HepG2 (cell line): ENCODE results near the gene TTC28. TPM values are rescaled to one million over a fixed set of nuclear protein-coding genes. Genes with fewer than 3 reads are reported as not detected.

ENCODE experiments used
- ATAC-seq: fragments of 200-7000 bp; cut with Tn5 transposase; 3 replicates; pipeline ENCODE4 v1.9.1; 2020; ENCODE audit warnings: mild to moderate bottlenecking, moderate library complexity
- BruUV-seq: library from RNA; stranded (reverse); fragments of 400-500 nt; replicated peaks from 2 replicates; lab custom pipeline; 2021; lab: Mats Ljungman, UMichigan
- CTCF ChIA-PET: fragments of 300-600 bp; formaldehyde crosslinking; extraction: SDS; loops from one replicate; lab custom pipeline; 2021; ENCODE audit warnings: low total read pairs, inconsistent platforms, low intra/inter-chr PET ratio; lab: Yijun Ruan, JAX
- POLR2A ChIA-PET: fragments of 350-600 bp; sonication (Branson Sonifier 250); formaldehyde crosslinking; loops from one replicate; lab custom pipeline; 2020; ENCODE audit warnings: antibody characterized with exemption, inconsistent platforms; lab: Yijun Ruan, JAX
- DNase-seq: peaks from one replicate; pipeline ENCODE4 v3.0.0-alpha.2; 2015; ENCODE audit warnings: low spot score
- FAIRE-seq: peaks from 3 replicates; lab custom pipeline; 2011; peaks lifted over from hg19 to GRCh38; lab: Jason Lieb, UNC
- H2AFZ ChIP-seq: one replicate; pipeline ENCODE4 v1.6.1; 2011; ENCODE audit warnings: low read length, inconsistent platforms
- H3K27ac ChIP-seq: fragments of 300-600 bp; 3 replicates; pipeline ENCODE4 v1.8.0; 2011; ENCODE audit warnings: mixed run types, mild to moderate bottlenecking, mixed read lengths, low read length, inconsistent platforms; ENCODE audit not compliant: insufficient read depth; ENCODE audit errors: extremely low read length
- H3K27me3 ChIP-seq, 2 experiments: fragments of 200-600 bp in 1 of 2; 2 replicates in 1 of 2; 3 replicates in 1 of 2; pipeline versions ENCODE4 v1.6.0 to v1.8.0; 2011; ENCODE audit warnings: low read length in 2 of 2, mild to moderate bottlenecking in 2 of 2, moderate library complexity in 2 of 2, inconsistent platforms in 1 of 2; ENCODE audit not compliant: insufficient read depth in 2 of 2, control insufficient read depth in 1 of 2
- H3K36me3 ChIP-seq, 2 experiments: fragments of 200-600 bp in 1 of 2; replicated peaks in 1 of 2; 2 replicates in 1 of 2; 3 replicates in 1 of 2; pipeline versions ENCODE4 v1.5.1 to v1.8.0; 2011; ENCODE audit warnings: low read length in 2 of 2, inconsistent platforms in 1 of 2; ENCODE audit not compliant: insufficient read depth in 2 of 2, control insufficient read depth in 1 of 2
- H3K4me1 ChIP-seq: 2 replicates; pipeline ENCODE4 v1.5.1; 2012; ENCODE audit warnings: low read length, inconsistent platforms; ENCODE audit not compliant: insufficient read depth
- H3K4me2 ChIP-seq: 2 replicates; pipeline ENCODE4 v1.6.0; 2011; ENCODE audit warnings: low read depth, low read length, inconsistent platforms
- H3K4me3 ChIP-seq, 3 experiments: fragments of 200-600 bp in 1 of 3; sonication (generic), shearing (Covaris generic) in 1 of 3; replicated peaks in 1 of 3; 2 replicates each; pipeline ENCODE4 v1.5.1; 2011 to 2016; ENCODE audit warnings: low read length in 3 of 3, inconsistent platforms in 2 of 3, low read depth in 2 of 3, mild to moderate bottlenecking in 2 of 3, control low read depth in 1 of 3, mixed read lengths in 1 of 3; ENCODE audit not compliant: insufficient read depth in 1 of 3
- H3K79me2 ChIP-seq: one replicate; pipeline ENCODE4 v1.6.1; 2011; ENCODE audit warnings: low read length, inconsistent platforms; ENCODE audit not compliant: insufficient read depth
- H3K9ac ChIP-seq: 2 replicates; pipeline ENCODE4 v1.6.0; 2011; ENCODE audit warnings: mild to moderate bottlenecking, low read depth, low read length, inconsistent platforms; ENCODE audit not compliant: insufficient read depth
- H3K9me3 ChIP-seq: 2 replicates; pipeline ENCODE4 v1.5.1; 2012; ENCODE audit warnings: mild to moderate bottlenecking, low read length
- H4K20me1 ChIP-seq: 2 replicates; pipeline ENCODE4 v1.6.0; 2011; ENCODE audit warnings: inconsistent platforms, mild to moderate bottlenecking, low read length, moderate library complexity; ENCODE audit not compliant: insufficient read depth
- ETV5 ChIP-seq: IDR thresholded peaks from 2 replicates; pipeline ENCODE4 v1.6.1; 2018; ENCODE audit warnings: missing biosample characterization, missing genetic modification reagents, inconsistent platforms, borderline replicate concordance
- GATAD2A ChIP-seq: IDR thresholded peaks from 2 replicates; pipeline ENCODE4 v1.6.1; 2016
- MTA1 ChIP-seq: sonication (generic); formaldehyde crosslinking; IDR thresholded peaks from 2 replicates; pipeline ENCODE4 v1.4.0; 2020; ENCODE audit warnings: missing genetic modification reagents, mild to moderate bottlenecking, borderline replicate concordance
- NCOR1 ChIP-seq: fragments of 200-600 bp; sonication (generic); IDR thresholded peaks from 2 replicates; pipeline ENCODE4 v1.7.0; 2017; ENCODE audit warnings: antibody characterized with exemption, low read length, borderline replicate concordance
- NKX3-1 ChIP-seq: sonication (generic); formaldehyde crosslinking; IDR thresholded peaks from 2 replicates; pipeline ENCODE4 v1.5.0; 2020; ENCODE audit warnings: missing genetic modification reagents
- ZC3H4 ChIP-seq: sonication (generic); formaldehyde crosslinking; IDR thresholded peaks from 2 replicates; pipeline ENCODE4 v1.4.0; 2020; ENCODE audit warnings: missing genetic modification reagents, borderline replicate concordance
- ZNF101 ChIP-seq: sonication (generic); formaldehyde crosslinking; IDR thresholded peaks from 2 replicates; pipeline ENCODE4 v1.4.0; 2020; ENCODE audit warnings: mild to moderate bottlenecking, low read depth, missing genetic modification reagents, borderline replicate concordance
- ZNF225 ChIP-seq: sonication (generic); formaldehyde crosslinking; IDR thresholded peaks from 2 replicates; pipeline ENCODE4 v1.4.0; 2020; ENCODE audit warnings: mild to moderate bottlenecking, missing genetic modification reagents
- ZNF232 ChIP-seq: sonication (generic); formaldehyde crosslinking; IDR thresholded peaks from 2 replicates; pipeline ENCODE4 v1.4.0; 2020; ENCODE audit warnings: missing genetic modification reagents, borderline replicate concordance
- ZNF619 ChIP-seq: sonication (generic); formaldehyde crosslinking; IDR thresholded peaks from 2 replicates; pipeline ENCODE4 v1.4.0; 2020; ENCODE audit warnings: mild to moderate bottlenecking, missing genetic modification reagents
- ZNF792 ChIP-seq: IDR thresholded peaks from 2 replicates; pipeline ENCODE4 v1.6.1; 2016
- ZNF891 ChIP-seq: sonication (generic); formaldehyde crosslinking; IDR thresholded peaks from 2 replicates; pipeline ENCODE4 v1.5.0; 2020; ENCODE audit warnings: mild to moderate bottlenecking, missing genetic modification reagents
- ZSCAN9 ChIP-seq: IDR thresholded peaks from 2 replicates; pipeline ENCODE4 v1.6.1; 2016; ENCODE audit warnings: borderline replicate concordance
- WGBS: methylation state at CpG from one replicate; pipeline ENCODE4 v1.1.6; 2017; ENCODE audit warnings: low lambda C conversion rate; 5-methylcytosine and 5-hydroxymethylcytosine counted together
- in situ Hi-C: cut with HindIII; loops from 2 replicates; pipeline ENCODE4 v1.10.0; 2017; ENCODE audit warnings: low pct_unique_long_range_greater_than_20kb; ENCODE audit not compliant: extremely low pct_ligation_motif_present
- intact Hi-C: fragments of 100-400 bp; cut with micrococcal nuclease; formaldehyde crosslinking; loops from one replicate; pipeline ENCODE4 v1.10.0; 2022; ENCODE audit not compliant: unreplicated experiment
- polyA plus RNA-seq, 8 experiments: library from polyadenylated mRNA; depleted of rRNA in 3 of 8; stranded (reverse) in 7 of 8; unstranded in 1 of 8; fragments of >200 nt; fragmentation: Illumina TruSeq in 4 of 8; extraction: Trizol in 4 of 8; gene quantifications; 2 replicates each; pipeline versions ENCODE4 v1.2.1 to v1.2.3, GENCODE V29; 2011 to 2016; ENCODE audit warnings: low read depth in 4 of 8, missing spikeins in 1 of 8, mixed read lengths in 1 of 8; ENCODE audit not compliant: insufficient read depth in 1 of 8
- total RNA-seq, 5 experiments: library from RNA; depleted of rRNA; stranded (reverse); fragments of >200 nt; fragmentation: Illumina TruSeq; extraction: Trizol; gene quantifications; 2 replicates each; pipeline ENCODE4 v1.2.3, GENCODE V29; 2016; ENCODE audit warnings: low read depth in 1 of 5
- TF ChIP-seq, protein P1 (sequence below): sonication (generic); formaldehyde crosslinking; IDR thresholded peaks from 2 replicates; pipeline ENCODE4 v1.4.0; 2020; ENCODE audit warnings: missing genetic modification reagents
- TF ChIP-seq, protein P2 (sequence below): sonication (generic); formaldehyde crosslinking; IDR thresholded peaks from 2 replicates; pipeline ENCODE4 v1.5.0; 2020; ENCODE audit warnings: missing genetic modification reagents
- TF ChIP-seq, protein P3 (sequence below): sonication (generic); formaldehyde crosslinking; IDR thresholded peaks from 2 replicates; pipeline ENCODE4 v1.5.0; 2020; ENCODE audit warnings: mild to moderate bottlenecking, missing genetic modification reagents, borderline replicate concordance
- TF ChIP-seq, protein P4 (sequence below): sonication (generic); formaldehyde crosslinking; IDR thresholded peaks from 2 replicates; pipeline ENCODE4 v1.5.0; 2020; ENCODE audit warnings: mild to moderate bottlenecking, missing genetic modification reagents
- TF ChIP-seq, protein P5 (sequence below): sonication (generic); formaldehyde crosslinking; IDR thresholded peaks from 2 replicates; pipeline ENCODE4 v1.4.0; 2020; ENCODE audit warnings: mild to moderate bottlenecking, missing genetic modification reagents

The TTC28 gene
- total and polyA plus RNA-seq, 2 of the 13 experiments (the other 11 are each of a cell fraction or from before 2014, with no cell fraction given), result 4.2 to 13.1 TPM

DNA sequence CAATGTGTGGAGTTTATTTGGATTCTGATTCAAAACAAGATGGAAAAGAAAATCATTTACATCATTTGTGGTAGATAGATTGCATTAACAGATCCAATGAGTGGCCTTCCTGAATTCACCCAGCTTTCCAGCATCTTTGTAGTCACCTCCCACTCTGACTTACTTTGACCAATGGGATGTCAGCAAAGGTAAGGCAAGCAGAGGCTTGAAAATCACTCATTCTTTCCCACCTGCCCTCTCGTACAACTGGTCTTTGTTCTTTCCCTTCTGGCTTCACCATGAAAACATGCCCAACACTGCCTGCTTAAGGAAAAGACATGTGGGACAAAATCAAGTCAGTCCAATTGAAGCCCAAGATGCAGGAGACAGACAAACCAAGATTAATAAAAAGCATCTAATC lies 202.1 kb downstream of the TTC28 start:
- no peak for DNase-seq
- CTCF ChIA-PET, result no interaction called here
- Histone ChIP-seq H3K9ac (no peak overlapping the region), H3K27ac (no peak overlapping the region), H3K4me3 (no peak overlapping the region), H3K9me3 (no peaks in the 10 kb centered on the region), H3K79me2 (no peaks in the 10 kb centered on the region)
- intact Hi-C loops, result no loop called here
- TF ChIP-seq NKX3-1 (CRISPR knock-in tag) (no peak), ZNF792 (CRISPR knock-in tag) (no peak), ZNF891 (CRISPR knock-in tag) (no peak), ZSCAN9 (no peak), ZNF619 (CRISPR knock-in tag) (no peak), ETV5 (CRISPR knock-in tag) (no peak), ZNF225 (CRISPR knock-in tag) (no peak), MTA1 (CRISPR knock-in tag) (no peak), ZNF101 (CRISPR knock-in tag) (no peak), ZC3H4 (CRISPR knock-in tag) (no peak), NCOR1 (no peak), GATAD2A (CRISPR knock-in tag) (no peak), ZNF232 (CRISPR knock-in tag) (no peak)
- TF ChIP-seq, protein P1, sequence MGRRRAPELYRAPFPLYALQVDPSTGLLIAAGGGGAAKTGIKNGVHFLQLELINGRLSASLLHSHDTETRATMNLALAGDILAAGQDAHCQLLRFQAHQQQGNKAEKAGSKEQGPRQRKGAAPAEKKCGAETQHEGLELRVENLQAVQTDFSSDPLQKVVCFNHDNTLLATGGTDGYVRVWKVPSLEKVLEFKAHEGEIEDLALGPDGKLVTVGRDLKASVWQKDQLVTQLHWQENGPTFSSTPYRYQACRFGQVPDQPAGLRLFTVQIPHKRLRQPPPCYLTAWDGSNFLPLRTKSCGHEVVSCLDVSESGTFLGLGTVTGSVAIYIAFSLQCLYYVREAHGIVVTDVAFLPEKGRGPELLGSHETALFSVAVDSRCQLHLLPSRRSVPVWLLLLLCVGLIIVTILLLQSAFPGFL (CRISPR knock-in tag), result no peak
- TF ChIP-seq, protein P2, sequence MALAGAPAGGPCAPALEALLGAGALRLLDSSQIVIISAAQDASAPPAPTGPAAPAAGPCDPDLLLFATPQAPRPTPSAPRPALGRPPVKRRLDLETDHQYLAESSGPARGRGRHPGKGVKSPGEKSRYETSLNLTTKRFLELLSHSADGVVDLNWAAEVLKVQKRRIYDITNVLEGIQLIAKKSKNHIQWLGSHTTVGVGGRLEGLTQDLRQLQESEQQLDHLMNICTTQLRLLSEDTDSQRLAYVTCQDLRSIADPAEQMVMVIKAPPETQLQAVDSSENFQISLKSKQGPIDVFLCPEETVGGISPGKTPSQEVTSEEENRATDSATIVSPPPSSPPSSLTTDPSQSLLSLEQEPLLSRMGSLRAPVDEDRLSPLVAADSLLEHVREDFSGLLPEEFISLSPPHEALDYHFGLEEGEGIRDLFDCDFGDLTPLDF (CRISPR knock-in tag), result no peak
- TF ChIP-seq, protein P3, sequence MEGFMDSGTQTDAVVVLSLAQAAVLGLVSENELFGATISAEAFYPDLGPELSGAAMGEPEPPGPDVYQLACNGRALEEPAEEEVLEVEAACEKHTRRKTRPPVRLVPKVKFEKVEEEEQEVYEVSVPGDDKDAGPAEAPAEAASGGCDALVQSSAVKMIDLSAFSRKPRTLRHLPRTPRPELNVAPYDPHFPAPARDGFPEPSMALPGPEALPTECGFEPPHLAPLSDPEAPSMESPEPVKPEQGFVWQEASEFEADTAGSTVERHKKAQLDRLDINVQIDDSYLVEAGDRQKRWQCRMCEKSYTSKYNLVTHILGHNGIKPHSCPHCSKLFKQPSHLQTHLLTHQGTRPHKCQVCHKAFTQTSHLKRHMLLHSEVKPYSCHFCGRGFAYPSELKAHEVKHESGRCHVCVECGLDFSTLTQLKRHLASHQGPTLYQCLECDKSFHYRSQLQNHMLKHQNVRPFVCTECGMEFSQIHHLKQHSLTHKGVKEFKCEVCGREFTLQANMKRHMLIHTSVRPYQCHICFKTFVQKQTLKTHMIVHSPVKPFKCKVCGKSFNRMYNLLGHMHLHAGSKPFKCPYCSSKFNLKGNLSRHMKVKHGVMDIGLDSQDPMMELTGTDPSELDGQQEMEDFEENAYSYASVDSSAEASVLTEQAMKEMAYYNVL (CRISPR knock-in tag), result no peak
- TF ChIP-seq, protein P4, sequence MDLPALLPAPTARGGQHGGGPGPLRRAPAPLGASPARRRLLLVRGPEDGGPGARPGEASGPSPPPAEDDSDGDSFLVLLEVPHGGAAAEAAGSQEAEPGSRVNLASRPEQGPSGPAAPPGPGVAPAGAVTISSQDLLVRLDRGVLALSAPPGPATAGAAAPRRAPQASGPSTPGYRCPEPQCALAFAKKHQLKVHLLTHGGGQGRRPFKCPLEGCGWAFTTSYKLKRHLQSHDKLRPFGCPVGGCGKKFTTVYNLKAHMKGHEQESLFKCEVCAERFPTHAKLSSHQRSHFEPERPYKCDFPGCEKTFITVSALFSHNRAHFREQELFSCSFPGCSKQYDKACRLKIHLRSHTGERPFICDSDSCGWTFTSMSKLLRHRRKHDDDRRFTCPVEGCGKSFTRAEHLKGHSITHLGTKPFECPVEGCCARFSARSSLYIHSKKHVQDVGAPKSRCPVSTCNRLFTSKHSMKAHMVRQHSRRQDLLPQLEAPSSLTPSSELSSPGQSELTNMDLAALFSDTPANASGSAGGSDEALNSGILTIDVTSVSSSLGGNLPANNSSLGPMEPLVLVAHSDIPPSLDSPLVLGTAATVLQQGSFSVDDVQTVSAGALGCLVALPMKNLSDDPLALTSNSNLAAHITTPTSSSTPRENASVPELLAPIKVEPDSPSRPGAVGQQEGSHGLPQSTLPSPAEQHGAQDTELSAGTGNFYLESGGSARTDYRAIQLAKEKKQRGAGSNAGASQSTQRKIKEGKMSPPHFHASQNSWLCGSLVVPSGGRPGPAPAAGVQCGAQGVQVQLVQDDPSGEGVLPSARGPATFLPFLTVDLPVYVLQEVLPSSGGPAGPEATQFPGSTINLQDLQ (CRISPR knock-in tag), result no peak
- TF ChIP-seq, protein P5, sequence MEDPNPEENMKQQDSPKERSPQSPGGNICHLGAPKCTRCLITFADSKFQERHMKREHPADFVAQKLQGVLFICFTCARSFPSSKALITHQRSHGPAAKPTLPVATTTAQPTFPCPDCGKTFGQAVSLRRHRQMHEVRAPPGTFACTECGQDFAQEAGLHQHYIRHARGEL (CRISPR knock-in tag), result no peak
- TF ChIP-seq, all 625 proteins: peak for 0
- Histone ChIP-seq H2AFZ (no peak overlapping the region), H3K36me3 (no peaks in the 10 kb centered on the region), H3K4me2 (no peak overlapping the region), H3K4me1 (peaks cover 9% of the 10 kb centered on the region), H3K27me3 (no peaks in the 10 kb centered on the region), H4K20me1 (no peaks in the 10 kb centered on the region)
- no TSS peak for BruUV-seq
- no peak for FAIRE-seq
- in situ Hi-C loops, result no loop called here
- 100% methylated on average over 1 of the region's 1 CpG for WGBS
- ATAC-seq, result no peak
- POLR2A ChIA-PET, result no interaction called here
